Activated naive CD8-positive, alpha-beta T cell treated with anti-CD3 and anti-CD28 coated beads, Interleukin-2, amount 10 ng/mL, durations not matched to agents 7 days and 5 days (primary cell): ENCODE measurements around the gene SYNGR3. TPM values are rescaled to one million over a fixed set of nuclear protein-coding genes. Genes with fewer than 3 reads are reported as not detected.
"Not testable (repeated sequence)": the region's sequence is repeated elsewhere in the genome, so short reads cannot be mapped to it uniquely, and the experiment has no call there.

Source experiments
- ATAC-seq: fragments of 150-1000 bp; cut with Tn5 transposase; one replicate; pipeline ENCODE4 v1.10.0; 2021; ENCODE audit warnings: low read depth, moderate library complexity
- POLR2A ChIA-PET: fragments of 350-600 bp; sonication (Branson Sonifier 250); formaldehyde crosslinking; loops from one replicate; lab custom pipeline; 2021; ENCODE audit warnings: antibody characterized with exemption; lab: Charles Lee
- DNase-seq: peaks from one replicate; pipeline ENCODE4 v3.0.0; 2021
- H3K27ac Mint-ChIP-seq: one replicate; pipeline ENCODE4 v1.8.0; 2022; ENCODE audit warnings: mild to moderate bottlenecking, mixed read lengths
- H3K27me3 Mint-ChIP-seq: one replicate; pipeline ENCODE4 v1.8.0; 2022; ENCODE audit warnings: mild to moderate bottlenecking, moderate library complexity, mixed read lengths
- H3K36me3 Mint-ChIP-seq: one replicate; pipeline ENCODE4 v1.8.0; 2021; ENCODE audit warnings: mild to moderate bottlenecking, mixed read lengths
- H3K4me1 Mint-ChIP-seq: one replicate; pipeline ENCODE4 v1.8.0; 2021; ENCODE audit warnings: mixed read lengths
- H3K4me3 Mint-ChIP-seq: one replicate; pipeline ENCODE4 v1.8.0; 2022; ENCODE audit warnings: mild to moderate bottlenecking, moderate library complexity, mixed read lengths
- H3K9me3 Mint-ChIP-seq: one replicate; pipeline ENCODE4 v1.8.0; 2021; ENCODE audit warnings: mixed read lengths
- total RNA-seq, 2 experiments: library from RNA; stranded (reverse); gene quantifications; one replicate each; pipeline ENCODE4 v1.2.3, GENCODE V29; 2021

The SYNGR3 gene
- total RNA-seq, 2 experiments from 2014 or later = 2.0 to 2.2 TPM

DNA sequence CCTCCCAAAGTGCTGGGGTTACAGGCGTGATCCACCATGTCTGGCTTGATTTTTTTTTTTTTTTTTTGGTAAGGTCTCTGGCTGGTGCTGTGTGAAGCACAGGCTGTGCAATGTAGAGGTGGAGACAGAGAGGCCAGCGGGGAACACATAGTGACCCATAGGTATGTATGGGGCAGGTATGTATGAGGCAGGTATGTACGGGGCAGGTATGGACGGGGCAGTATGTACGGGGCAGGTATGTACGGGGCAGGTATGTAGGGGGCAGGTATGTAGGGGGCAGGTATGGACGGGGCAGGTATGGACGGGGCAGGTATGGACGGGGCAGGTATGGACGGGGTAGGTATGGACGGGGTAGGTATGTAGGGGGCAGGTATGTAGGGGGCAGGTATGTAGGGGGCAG lies 40.3 kb upstream of the SYNGR3 start:
- Mint-ChIP-seq H3K4me1 (no peaks in the 10 kb centered on the region), H3K27ac (no peak overlapping the region), H3K4me3 (no peak overlapping the region), H3K9me3 (no peaks in the 10 kb centered on the region), H3K27me3 (peaks cover 2% of the 10 kb centered on the region), H3K36me3 (no peaks in the 10 kb centered on the region)
- ATAC-seq (no peak), DNase-seq (no peak)
- POLR2A ChIA-PET = interaction anchor here (3.7 kb wide), 1 partner anchor 16 kb away, joined by 16 read pairs; the partner anchor contains the start of gene RPS2

DNA sequence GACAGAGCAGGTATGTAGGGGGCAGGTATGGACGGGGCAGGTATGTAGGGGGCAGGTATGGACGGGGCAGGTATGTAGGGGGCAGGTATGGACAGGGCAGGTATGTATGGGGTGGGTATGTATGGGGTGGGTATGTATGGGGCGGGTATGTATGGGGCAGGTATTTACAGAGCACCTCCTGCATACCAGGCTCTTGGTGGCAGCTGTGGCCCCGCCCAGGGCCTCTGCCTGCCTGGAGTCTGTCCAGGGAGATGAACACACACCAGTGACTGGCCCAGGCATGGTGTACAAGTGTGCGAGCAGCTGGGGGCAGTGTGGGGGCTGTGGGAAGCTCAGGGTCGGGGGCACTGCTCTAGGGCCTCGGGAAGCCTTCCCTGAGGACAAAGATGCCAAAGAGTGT lies 39.7 kb upstream of the SYNGR3 start:
- POLR2A ChIA-PET = interaction anchor here (0.7 to 3.7 kb wide), 2 partner anchors 15 to 21 kb away, joined by 3 to 16 read pairs; partner anchors contain the start of gene RPS2
- Mint-ChIP-seq H3K4me3 (no peak overlapping the region), H3K27ac (no peak overlapping the region), H3K27me3 (peaks cover 2% of the 10 kb centered on the region), H3K9me3 (no peaks in the 10 kb centered on the region), H3K36me3 (no peaks in the 10 kb centered on the region), H3K4me1 (no peaks in the 10 kb centered on the region)
- ATAC-seq = no peak
- no peak for DNase-seq

DNA sequence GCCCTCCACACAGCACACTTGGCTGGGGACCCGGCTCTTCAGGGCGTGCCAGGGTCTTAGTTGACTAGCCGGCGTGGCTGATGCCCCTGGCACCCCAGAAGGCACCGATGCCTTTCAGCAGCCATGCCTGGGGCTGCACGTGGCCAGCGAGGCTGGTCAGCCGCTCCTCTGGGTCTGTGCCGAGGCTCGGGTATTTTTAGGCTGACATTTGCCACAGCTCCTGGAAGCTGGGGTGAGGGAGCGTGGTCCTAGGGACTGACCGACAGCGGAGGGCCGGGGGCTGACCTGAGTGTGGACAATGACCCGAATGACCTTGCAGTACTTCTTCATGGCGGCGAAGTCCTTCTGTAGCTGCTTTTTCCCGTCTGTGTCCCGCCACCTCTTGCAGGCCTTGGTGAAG lies 39.2 kb upstream of the SYNGR3 start:
- Mint-ChIP-seq H3K27ac (no peak overlapping the region), H3K27me3 (peaks cover 2% of the 10 kb centered on the region), H3K9me3 (no peaks in the 10 kb centered on the region), H3K4me3 (no peak overlapping the region), H3K36me3 (no peaks in the 10 kb centered on the region), H3K4me1 (no peaks in the 10 kb centered on the region)
- POLR2A ChIA-PET = interaction anchor here (0.7 to 3.7 kb wide), 2 partner anchors 14 to 21 kb away, joined by 3 to 16 read pairs; partner anchors contain the start of gene RPS2
- DNase-seq = no peak
- no peak for ATAC-seq

DNA sequence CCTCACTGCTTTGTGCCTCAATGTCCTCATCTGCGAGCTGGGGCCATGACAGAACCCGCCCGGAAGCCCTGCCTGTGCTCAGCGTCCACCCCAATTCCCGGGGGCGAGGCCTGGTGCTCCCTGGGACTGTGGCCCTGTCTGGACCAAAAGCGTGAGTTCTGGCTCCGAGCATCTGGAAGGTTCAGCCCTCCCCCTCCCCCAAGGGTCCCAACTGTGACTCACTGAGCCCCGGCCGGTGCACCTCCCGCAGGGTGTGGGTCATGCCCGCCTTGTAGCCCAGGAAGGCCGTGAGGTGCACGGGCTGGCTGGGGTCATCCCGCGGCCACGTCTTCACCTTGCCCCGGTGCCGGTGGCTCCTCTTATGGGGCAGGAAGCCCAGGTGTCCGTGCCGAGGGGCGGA lies 36.0 kb upstream of the SYNGR3 start:
- Mint-ChIP-seq H3K27me3 (peaks cover 2% of the 10 kb centered on the region), H3K36me3 (no peaks in the 10 kb centered on the region), H3K27ac (no peak overlapping the region), H3K4me1 (no peaks in the 10 kb centered on the region), H3K9me3 (no peaks in the 10 kb centered on the region), H3K4me3 (no peak overlapping the region)
- no peak for ATAC-seq
- DNase-seq = no peak
- POLR2A ChIA-PET = interaction anchor here (0.7 to 1.9 kb wide), 2 partner anchors 11 to 18 kb away, joined by 3 to 6 read pairs; partner anchors contain the start of genes RPS2 and TBL3

DNA sequence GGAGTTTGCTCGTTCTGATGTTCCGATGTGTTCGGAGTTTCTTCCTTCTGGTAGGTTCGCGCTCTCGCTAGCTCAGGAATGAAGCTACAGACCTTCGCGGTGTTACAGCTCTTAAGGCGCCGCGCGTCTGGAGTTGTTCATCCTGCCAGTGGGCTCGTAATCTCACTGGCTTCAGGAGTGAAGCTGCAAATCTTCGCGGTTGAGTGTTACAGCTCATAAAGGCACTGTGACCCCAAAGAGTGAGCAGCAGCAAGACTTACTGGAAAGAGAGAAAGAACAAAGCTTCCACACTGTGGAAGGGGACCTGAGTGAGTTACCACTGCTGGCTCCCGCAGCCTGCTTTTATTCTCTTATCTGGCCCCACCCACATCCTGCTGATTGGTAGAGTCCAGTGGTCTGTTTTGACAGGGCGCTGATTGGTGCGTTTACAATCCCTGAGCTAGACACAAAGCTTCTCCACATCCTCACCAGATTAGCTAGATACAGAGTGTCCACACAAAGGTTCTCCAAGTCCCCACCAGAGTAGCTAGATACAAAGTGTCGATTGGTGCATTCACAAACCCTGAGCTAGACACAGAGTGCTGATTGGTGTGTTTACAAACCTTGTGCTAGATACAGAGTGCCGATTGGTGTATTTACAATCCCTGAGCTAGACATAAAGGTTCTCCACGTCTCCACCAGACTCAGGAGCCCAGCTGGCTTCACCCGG lies 32.2 kb upstream of the SYNGR3 start:
- DNase-seq, ATAC-seq, H3K27me3 Mint-ChIP-seq, H3K9me3 Mint-ChIP-seq, H3K4me3 Mint-ChIP-seq, H3K27ac Mint-ChIP-seq, H3K36me3 Mint-ChIP-seq: not testable (repeated sequence)
- peaks cover 26% of the 10 kb centered on the region for H3K4me1 Mint-ChIP-seq
- POLR2A ChIA-PET = interaction anchor here (0.6 to 4.0 kb wide), 2 partner anchors 13 to 359 kb away, joined by 5 to 37 read pairs; partner anchors contain the start of gene TBL3

DNA sequence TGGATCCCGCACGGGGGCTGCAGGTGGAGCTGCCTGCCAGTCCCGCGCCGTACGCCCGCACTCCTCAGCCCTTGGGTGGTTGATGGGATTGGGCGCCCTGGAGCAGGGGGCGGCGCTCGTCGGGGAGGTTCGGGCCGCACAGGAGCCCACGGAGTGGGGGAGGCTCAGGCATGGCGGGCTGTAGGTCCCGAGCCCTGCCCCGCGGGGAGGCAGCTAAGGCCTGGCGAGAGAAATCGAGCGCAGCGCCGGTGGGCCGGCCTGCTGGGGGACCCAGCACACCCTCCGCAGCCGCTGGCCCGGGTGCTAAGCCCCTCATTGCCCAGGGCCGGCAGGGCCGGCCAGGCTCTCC lies 31.7 kb upstream of the SYNGR3 start:
- not testable (repeated sequence) for ATAC-seq, H3K27me3 Mint-ChIP-seq, DNase-seq, H3K9me3 Mint-ChIP-seq, H3K27ac Mint-ChIP-seq, H3K4me3 Mint-ChIP-seq
- POLR2A ChIA-PET = interaction anchor here (0.6 to 4.0 kb wide), 2 partner anchors 12 to 358 kb away, joined by 5 to 37 read pairs; partner anchors contain the start of gene TBL3
- Mint-ChIP-seq H3K4me1 (peaks cover 30% of the 10 kb centered on the region), H3K36me3 (peaks cover 12% of the 10 kb centered on the region)

DNA sequence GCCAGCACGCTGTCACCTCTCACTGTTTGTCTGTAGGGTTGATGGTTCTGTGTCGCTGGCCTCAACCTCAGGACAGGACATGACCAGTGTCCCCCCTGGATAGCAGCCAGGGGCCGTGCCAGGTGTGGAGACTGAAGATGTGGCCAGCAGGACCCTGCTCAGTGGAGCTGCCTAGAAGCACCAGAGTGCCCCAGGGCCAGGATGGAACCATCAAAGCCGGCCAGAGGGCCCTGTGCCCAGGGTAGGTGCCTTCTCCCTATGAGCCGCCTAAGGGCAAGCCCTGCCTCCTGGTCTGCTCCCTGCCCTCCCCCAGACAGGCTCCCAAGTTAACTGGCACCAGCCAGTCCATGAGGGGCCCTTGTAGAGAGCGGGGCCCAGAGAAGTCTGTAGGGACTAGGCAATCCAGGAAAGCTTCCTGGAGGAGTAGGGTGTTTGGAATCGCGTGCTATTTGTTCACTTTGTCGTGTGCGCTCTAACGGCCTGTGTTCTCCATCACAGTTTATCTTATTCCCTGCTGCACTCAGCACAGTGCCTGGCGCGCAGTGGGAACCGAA lies 31.0 kb upstream of the SYNGR3 start:
- H3K9me3 Mint-ChIP-seq = no peaks in the 10 kb centered on the region
- DNase-seq (no peak), ATAC-seq (peak; percentile 5)
- no peaks in the 10 kb centered on the region for H3K27me3 Mint-ChIP-seq
- peaks cover 36% of the 10 kb centered on the region for H3K4me1 Mint-ChIP-seq
- POLR2A ChIA-PET = interaction anchor here (4.0 kb wide), 1 partner anchor 12 kb away, joined by 37 read pairs; the partner anchor contains the start of gene TBL3
- peak overlapping the region; percentile 97 for H3K4me3 Mint-ChIP-seq
- peaks cover 17% of the 10 kb centered on the region for H3K36me3 Mint-ChIP-seq
- H3K27ac Mint-ChIP-seq = peak overlapping the region; percentile 96

DNA sequence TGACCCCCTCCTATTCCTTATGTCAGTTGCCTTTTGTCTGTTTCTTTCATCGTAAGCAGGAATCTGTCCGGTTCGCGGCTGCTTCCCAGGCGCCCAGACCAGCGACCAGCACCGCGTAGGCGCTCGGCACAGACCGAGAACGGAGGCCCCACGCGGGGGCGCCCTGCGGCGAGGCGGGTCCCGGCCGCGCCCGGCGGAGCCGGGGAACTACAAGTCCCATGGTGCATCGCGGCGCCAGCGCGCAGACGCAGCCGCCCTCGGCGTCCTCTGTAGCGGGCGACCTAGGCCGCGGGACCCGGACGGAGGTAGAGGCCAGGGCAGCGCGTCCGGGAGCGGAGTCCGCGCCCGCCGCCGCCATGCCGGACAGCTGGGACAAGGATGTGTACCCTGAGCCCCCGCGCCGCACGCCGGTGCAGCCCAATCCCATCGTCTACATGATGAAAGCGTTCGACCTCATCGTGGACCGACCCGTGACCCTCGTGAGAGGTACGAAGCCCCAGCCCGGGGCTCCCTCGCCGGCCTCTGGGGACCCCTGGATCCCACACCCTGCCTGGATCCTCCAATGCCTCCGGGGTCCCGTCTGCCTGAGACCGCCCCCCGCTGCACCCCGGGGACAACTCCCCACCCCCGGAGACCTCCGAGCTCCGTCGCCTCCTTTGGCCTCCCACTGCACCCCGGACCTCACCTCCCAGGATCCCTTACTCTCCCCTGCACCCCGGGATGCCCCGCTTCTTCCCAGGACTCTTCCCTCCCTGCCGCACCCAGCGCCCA lies 30.3 kb upstream of the SYNGR3 start, which contains the start of gene NDUFB10:
Gene NDUFB10, plus strand, starts transcription at position 270 of the 771 bp plus-strand sequence. Its CDS starts 87 bp downstream, at position 357.
- ATAC-seq = peak; percentile 84
- Mint-ChIP-seq H3K4me3 (peak within 1 kb of the TSS; percentile 97), H3K9me3 (no peaks in the 10 kb centered on the region), H3K36me3 (peaks cover 22% of the 10 kb centered on the region), H3K27me3 (no peaks in the 10 kb centered on the region), H3K27ac (peak within 1 kb of the TSS; percentile 96), H3K4me1 (peaks cover 39% of the 10 kb centered on the region)
- peak; percentile 96 for DNase-seq
- POLR2A ChIA-PET = interaction anchor here (0.7 to 4.0 kb wide), 3 partner anchors 11 to 180 kb away, joined by 3 to 37 read pairs (median 9); partner anchors contain the start of genes MSRB1 and TBL3

DNA sequence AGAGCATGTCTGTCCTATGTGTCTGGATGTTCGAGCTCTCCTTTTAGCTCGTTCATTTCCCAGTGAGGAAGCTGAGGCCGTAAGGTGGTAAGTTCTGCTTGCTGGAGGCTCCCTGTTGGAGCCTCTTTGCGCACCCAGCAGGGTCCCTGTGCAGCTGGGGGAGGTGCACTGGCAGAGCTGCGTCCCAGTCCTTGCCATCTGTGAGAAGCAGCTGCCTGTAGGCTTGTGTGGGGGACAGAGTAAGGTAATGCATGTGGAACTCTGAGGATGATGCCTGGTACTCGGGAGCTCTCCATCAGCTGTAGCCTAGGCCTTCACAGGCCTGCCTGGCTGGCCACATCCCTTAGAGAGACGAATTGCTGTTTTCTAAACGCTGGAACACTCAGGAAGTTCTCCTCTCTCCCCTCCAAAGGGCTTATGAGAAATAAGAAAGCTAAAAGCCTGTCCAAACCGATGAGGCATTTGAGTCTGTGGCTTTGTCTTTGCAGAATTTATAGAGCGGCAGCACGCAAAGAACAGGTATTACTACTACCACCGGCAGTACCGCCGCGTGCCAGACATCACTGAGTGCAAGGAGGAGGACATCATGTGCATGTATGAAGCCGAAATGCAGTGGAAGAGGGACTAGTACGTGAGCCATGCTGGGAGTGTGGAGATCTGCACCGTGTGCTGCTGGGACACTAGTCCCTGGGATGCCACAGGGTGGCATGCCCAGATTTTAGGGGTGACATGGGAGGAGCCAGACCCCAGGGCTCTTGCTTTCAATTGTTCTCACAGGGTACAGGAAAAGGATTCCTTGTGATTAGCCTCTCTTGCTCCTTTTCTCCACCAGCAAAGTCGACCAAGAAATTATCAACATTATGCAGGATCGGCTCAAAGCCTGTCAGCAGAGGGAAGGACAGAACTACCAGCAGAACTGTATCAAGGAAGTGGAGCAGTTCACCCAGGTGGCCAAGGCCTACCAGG lies 28.8 kb upstream of the SYNGR3 start:
- no peaks in the 10 kb centered on the region for H3K9me3 Mint-ChIP-seq
- no peak for ATAC-seq
- H3K27me3 Mint-ChIP-seq = no peaks in the 10 kb centered on the region
- H3K4me1 Mint-ChIP-seq = peaks cover 45% of the 10 kb centered on the region
- peak overlapping the region; percentile 97 for H3K4me3 Mint-ChIP-seq
- POLR2A ChIA-PET = interaction anchor here (0.5 to 4.0 kb wide), 6 partner anchors 9 to 194 kb away, joined by 3 to 37 read pairs (median 4); partner anchors contain the start of genes GFER, MSRB1, TBL3 and TRAF7
- DNase-seq = no peak
- H3K27ac Mint-ChIP-seq = peak overlapping the region; percentile 96
- peaks cover 22% of the 10 kb centered on the region for H3K36me3 Mint-ChIP-seq

DNA sequence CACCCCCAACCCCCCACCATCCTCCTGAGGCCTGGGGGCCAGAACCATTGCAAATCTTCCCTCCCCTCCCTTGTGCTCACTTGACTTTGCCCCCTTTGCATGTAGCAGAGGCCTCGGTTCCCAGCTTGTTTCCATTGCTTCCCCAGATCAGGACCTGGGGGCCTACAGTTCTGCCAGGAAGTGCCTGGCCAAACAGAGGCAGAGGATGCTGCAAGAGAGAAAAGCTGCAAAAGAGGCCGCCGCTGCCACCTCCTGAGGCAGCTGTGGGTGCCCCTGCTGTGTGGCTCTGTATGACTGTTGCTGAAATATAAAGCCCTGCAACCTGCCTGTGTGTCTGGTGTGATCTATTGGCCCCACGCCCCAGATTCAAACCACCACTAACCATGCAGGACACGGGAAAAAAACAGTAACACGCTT lies 28.1 kb upstream of the SYNGR3 start:
- Mint-ChIP-seq H3K4me3 (peak overlapping the region; percentile 60), H3K36me3 (peaks cover 22% of the 10 kb centered on the region), H3K4me1 (peaks cover 45% of the 10 kb centered on the region), H3K27me3 (no peaks in the 10 kb centered on the region), H3K9me3 (no peaks in the 10 kb centered on the region), H3K27ac (peak overlapping the region; percentile 48)
- DNase-seq (no peak), ATAC-seq (no peak)
- POLR2A ChIA-PET = interaction anchor here (1.1 to 4.0 kb wide), 2 partner anchors 9 to 29 kb away, joined by 3 to 37 read pairs; partner anchors contain the start of gene TBL3

DNA sequence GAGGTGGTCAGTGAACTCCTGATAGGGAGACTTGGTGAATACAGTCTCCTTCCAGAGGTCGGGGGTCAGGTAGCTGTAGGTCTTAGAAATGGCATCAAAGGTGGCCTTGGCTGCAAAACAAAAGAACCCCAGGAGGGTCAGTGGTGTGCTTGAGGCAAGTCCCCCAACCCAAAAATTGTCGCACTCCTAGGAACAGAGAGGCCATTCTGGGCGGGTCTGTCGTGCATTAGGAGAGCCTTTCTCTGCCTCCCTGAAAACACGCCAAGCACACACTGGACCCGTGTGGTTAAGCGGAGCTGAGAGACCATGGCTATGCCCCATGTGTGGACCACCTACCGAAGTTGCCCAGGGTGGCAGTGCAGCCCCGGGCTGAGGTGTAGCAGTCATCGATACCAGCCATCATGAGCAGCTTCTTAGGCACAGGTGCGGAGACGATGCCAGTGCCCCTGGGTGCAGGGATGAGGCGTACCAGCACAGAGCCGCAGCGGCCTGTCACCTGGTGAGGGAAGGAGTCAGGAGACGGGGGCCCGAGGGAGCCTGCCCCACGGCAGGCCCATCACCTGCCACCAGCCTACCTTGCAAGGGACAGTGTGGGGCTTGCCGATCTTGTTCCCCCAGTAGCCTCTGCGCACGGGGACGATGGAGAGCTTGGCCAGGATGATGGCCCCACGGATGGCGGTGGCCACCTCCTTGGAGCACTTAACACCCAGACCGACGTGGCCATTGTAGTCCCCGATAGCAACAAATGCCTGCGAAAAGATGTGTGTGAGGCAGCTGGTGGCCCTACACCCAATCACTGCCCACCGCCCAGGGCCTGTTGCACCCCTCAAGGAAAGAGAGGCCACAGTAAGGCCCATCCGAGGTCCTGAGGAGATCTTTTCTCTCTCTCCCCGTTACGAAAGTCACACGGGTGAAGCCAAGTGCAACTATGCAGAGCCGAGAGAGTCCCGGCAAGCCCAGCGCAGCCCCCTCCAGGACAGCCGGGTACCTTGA lies 27.3 kb upstream of the SYNGR3 start:
- H3K4me1 Mint-ChIP-seq = peaks cover 46% of the 10 kb centered on the region
- peak overlapping the region; percentile 96 for H3K4me3 Mint-ChIP-seq
- H3K9me3 Mint-ChIP-seq, ATAC-seq, DNase-seq, H3K27me3 Mint-ChIP-seq: not testable (repeated sequence)
- peaks cover 22% of the 10 kb centered on the region for H3K36me3 Mint-ChIP-seq
- peak overlapping the region; percentile 96 for H3K27ac Mint-ChIP-seq
- POLR2A ChIA-PET = interaction anchor here (1.1 to 2.0 kb wide), 2 partner anchors 9 to 28 kb away, joined by 3 to 9 read pairs; partner anchors contain the start of gene TBL3
